GM19397 (cell line): Measurements from ENCODE around the gene PRSS27.

ENCODE experiments used
- ATAC-seq: cut with Tn5 transposase; IDR thresholded peaks from one replicate; pipeline ENCODE4 v1.9.1; 2021; ENCODE audit warnings: mild to moderate bottlenecking, moderate library complexity; ENCODE audit not compliant: unreplicated experiment

The PRSS27 gene

GRCh38 chr16:2728034-2728433 lies 8.0 kb upstream of the PRSS27 start:
- no peak for ATAC-seq

- ATAC-seq = no peak
Observed at GRCh38 chr16:2726923-2727322, 6.9 kb upstream of the PRSS27 start.

- ATAC-seq = no peak
Observed at GRCh38 chr16:2724816-2725348, 4.9 kb upstream of the PRSS27 start.

- no peak for ATAC-seq
Observed at GRCh38 chr16:2724088-2724676, 4.2 kb upstream of the PRSS27 start.

GRCh38 chr16:2721634-2722173 lies 1.7 kb upstream of the PRSS27 start:
- ATAC-seq = peak; percentile 6

- peak; percentile 83 for ATAC-seq
Observed at GRCh38 chr16:2720719-2721633, 952 bp upstream of the PRSS27 start.

- ATAC-seq = no peak
Observed at GRCh38 chr16:2719328-2720063, 528 bp downstream of the PRSS27 start.

GRCh38 chr16:2717383-2718263 lies 2.4 kb downstream of the PRSS27 start:
- no peak for ATAC-seq

GRCh38 chr16:2716948-2717347 lies 3.1 kb downstream of the PRSS27 start:
- no peak for ATAC-seq

GRCh38 chr16:2715966-2716885 lies 3.8 kb downstream of the PRSS27 start:
- ATAC-seq = no peak

GRCh38 chr16:2715519-2715918 lies 4.5 kb downstream of the PRSS27 start:
- ATAC-seq = no peak

GRCh38 chr16:2715064-2715463 lies 5.0 kb downstream of the PRSS27 start:
- ATAC-seq = no peak

- ATAC-seq = no peak
Observed at GRCh38 chr16:2713985-2714774, 5.8 kb downstream of the PRSS27 start.

GRCh38 chr16:2713523-2713922 lies 6.5 kb downstream of the PRSS27 start:
- ATAC-seq = no peak

- ATAC-seq = no peak
Observed at GRCh38 chr16:2712546-2712945, 7.5 kb downstream of the PRSS27 start.

GRCh38 chr16:2712063-2712441 lies 8.0 kb downstream of the PRSS27 start:
- no peak for ATAC-seq

- no peak for ATAC-seq
Observed at GRCh38 chr16:2711370-2712062, 8.5 kb downstream of the PRSS27 start.
